Endothelial cell of umbilical vein (primary cell): ENCODE data around the gene CLEC16A. TPM values are rescaled to one million over a fixed set of nuclear protein-coding genes. Genes with fewer than 3 reads are reported as not detected.
A peak's percentile ranks its signal among the peaks of the same experiment; 100 is the strongest.
"Not testable (repeated sequence)": the region's sequence is repeated elsewhere in the genome, so short reads cannot be mapped to it uniquely, and the experiment has no call there.

Source experiments
- BruUV-seq: library from RNA; stranded (reverse); fragments of 400-500 nt; replicated peaks from 2 replicates; lab custom pipeline; 2021; lab: Mats Ljungman, UMichigan
- CTCF ChIA-PET: fragments of 300-600, 350-600 bp; sonication (Branson Sonifier 250); formaldehyde crosslinking; loops from one replicate; lab custom pipeline; 2021; ENCODE audit warnings: antibody characterized with exemption, inconsistent platforms; lab: Charles Lee
- POLR2A ChIA-PET: fragments of 300-600, 350-600 bp; sonication (Branson Sonifier 250); formaldehyde crosslinking; loops from one replicate; lab custom pipeline; 2021; ENCODE audit warnings: antibody characterized with exemption, inconsistent platforms; lab: Charles Lee
- DNase-seq: peaks from one replicate; pipeline ENCODE4 v3.0.0-alpha.2; 2011; ENCODE audit warnings: low read depth, low spot score
- FAIRE-seq: peaks from 2 replicates; lab custom pipeline; 2011; peaks lifted over from hg19 to GRCh38; lab: Jason Lieb, UNC
- H2AFZ ChIP-seq: 2 replicates; pipeline ENCODE4 v1.6.0; 2012; ENCODE audit warnings: low read depth, low read length, control low read depth, inconsistent platforms
- H3K27ac ChIP-seq: 2 replicates; pipeline ENCODE4 v1.5.1; 2011; ENCODE audit warnings: low read depth, mild to moderate bottlenecking, control low read depth, low read length, moderate library complexity; ENCODE audit not compliant: insufficient read depth
- H3K27me3 ChIP-seq, 2 experiments: 2 replicates each; pipeline versions ENCODE4 v1.6.0 to v1.6.1; 2011; ENCODE audit warnings: low read length in 2 of 2, mixed read lengths in 1 of 2; ENCODE audit not compliant: control insufficient read depth in 2 of 2, insufficient read depth in 2 of 2
- H3K36me3 ChIP-seq, 2 experiments: 2 replicates in 1 of 2; 3 replicates in 1 of 2; pipeline ENCODE4 v1.5.1; 2011; ENCODE audit warnings: low read length in 2 of 2, mild to moderate bottlenecking in 1 of 2, moderate library complexity in 1 of 2; ENCODE audit not compliant: control insufficient read depth in 2 of 2, insufficient read depth in 2 of 2; ENCODE audit errors: extremely low read depth in 1 of 2
- H3K4me1 ChIP-seq: 3 replicates; pipeline ENCODE4 v1.5.1; 2011; ENCODE audit warnings: mild to moderate bottlenecking, low read length; ENCODE audit not compliant: control insufficient read depth, insufficient read depth; ENCODE audit errors: extremely low read depth
- H3K4me2 ChIP-seq: 2 replicates; pipeline ENCODE4 v1.6.1; 2011; ENCODE audit warnings: low read length, control low read depth, mixed read lengths; ENCODE audit not compliant: insufficient read depth
- H3K4me3 ChIP-seq, 3 experiments: fragments of 200-600 bp in 1 of 3; sonication (generic), shearing (Covaris generic) in 1 of 3; replicated peaks in 1 of 3; 2 replicates each; pipeline ENCODE4 v1.5.1; 2011 to 2016; ENCODE audit warnings: control low read depth in 3 of 3, low read length in 3 of 3, mild to moderate bottlenecking in 2 of 3, inconsistent platforms in 1 of 3, low read depth in 1 of 3, moderate library complexity in 1 of 3; ENCODE audit not compliant: insufficient read depth in 1 of 3
- H3K79me2 ChIP-seq: 2 replicates; pipeline ENCODE4 v1.6.0; 2012; ENCODE audit warnings: low read length, inconsistent platforms; ENCODE audit not compliant: control insufficient read depth, insufficient read depth
- H3K9ac ChIP-seq: replicated peaks from 2 replicates; pipeline ENCODE3; 2011; ENCODE audit warnings: low read length, control low read depth; ENCODE audit not compliant: insufficient read depth; ENCODE audit errors: extremely low read depth
- H3K9me1 ChIP-seq: replicated peaks from 3 replicates; pipeline ENCODE4 v1.6.0; 2011; ENCODE audit warnings: mild to moderate bottlenecking, low read length; ENCODE audit not compliant: control insufficient read depth, insufficient read depth; ENCODE audit errors: extremely low read depth
- H3K9me3 ChIP-seq: replicated peaks from 2 replicates; pipeline ENCODE4 v1.5.1; 2012; ENCODE audit warnings: low read length, inconsistent platforms; ENCODE audit not compliant: control insufficient read depth, insufficient read depth
- H4K20me1 ChIP-seq: replicated peaks from 2 replicates; pipeline ENCODE3; 2011; ENCODE audit warnings: mild to moderate bottlenecking, low read length; ENCODE audit not compliant: control insufficient read depth, insufficient read depth; ENCODE audit errors: extremely low read depth
- CTCF ChIP-seq, 2 donors: IDR thresholded peaks; 1 replicate in 1 of 2; 2 replicates in 1 of 2; pipeline ENCODE4 v1.5.1; 2011; ENCODE audit warnings: low read length in 2 of 2, mild to moderate bottlenecking in 2 of 2, moderate library complexity in 2 of 2, control low read depth in 1 of 2, inconsistent platforms in 1 of 2, low read depth in 1 of 2; ENCODE audit not compliant: insufficient read depth in 1 of 2; ENCODE audit errors: extremely low read depth in 1 of 2
- EZH2 ChIP-seq: IDR thresholded peaks from 2 replicates; pipeline ENCODE4 v1.6.1; 2012; ENCODE audit warnings: borderline replicate concordance, low read depth, mild to moderate bottlenecking, moderate library complexity, low read length, inconsistent platforms; ENCODE audit not compliant: severe bottlenecking
- FOS ChIP-seq: IDR thresholded peaks from 2 replicates; pipeline ENCODE4 v1.6.1; 2011; ENCODE audit warnings: mild to moderate bottlenecking, low read length, moderate library complexity, borderline replicate concordance; ENCODE audit not compliant: insufficient read depth
- GATA2 ChIP-seq: IDR thresholded peaks from 2 replicates; pipeline ENCODE4 v1.7.0; 2011; ENCODE audit warnings: low read depth, mild to moderate bottlenecking, moderate library complexity, mixed read lengths, low read length; ENCODE audit not compliant: insufficient read length, insufficient read depth
- JUN ChIP-seq: IDR thresholded peaks from 2 replicates; pipeline ENCODE4 v1.6.1; 2011; ENCODE audit warnings: borderline replicate concordance, low read depth; ENCODE audit not compliant: insufficient read length, insufficient read depth
- MYC ChIP-seq: IDR thresholded peaks from one replicate; pipeline ENCODE4 v1.6.1; 2011; ENCODE audit warnings: mild to moderate bottlenecking, low read depth, low read length
- POLR2A ChIP-seq: IDR thresholded peaks from 2 replicates; pipeline ENCODE4 v1.6.1; 2012; ENCODE audit warnings: low read depth, mild to moderate bottlenecking, control low read depth, low read length
- POLR2AphosphoS5 ChIP-seq: IDR thresholded peaks from 2 replicates; pipeline ENCODE4 v1.6.1; 2012; ENCODE audit warnings: low read depth, mild to moderate bottlenecking, control low read depth, low read length, moderate library complexity; ENCODE audit not compliant: insufficient read depth
- dilution Hi-C: fragments of 300-500 bp; cut with MboI; formaldehyde crosslinking; loops from one replicate; pipeline ENCODE4 v1.15.0; 2019; ENCODE audit warnings: low sequenced_read_pairs; ENCODE audit not compliant: extremely low pct_ligation_motif_present
- intact Hi-C: fragments of 100-400 bp; cut with micrococcal nuclease; formaldehyde crosslinking; loops from one replicate; pipeline ENCODE4 v1.10.0; 2022
- polyA plus RNA-seq, 4 experiments: library from polyadenylated mRNA; depleted of rRNA in 3 of 4; stranded (reverse) in 3 of 4; unstranded in 1 of 4; fragments of >200 nt; gene quantifications; 2 replicates each; pipeline versions ENCODE4 v1.2.1 to v1.2.3, GENCODE V29; 2011 to 2012; ENCODE audit warnings: missing spikeins in 1 of 4
- total RNA-seq: library from RNA; stranded (reverse); gene quantifications from 2 replicates; pipeline ENCODE4 v1.2.3, GENCODE V29; 2021
- TF ChIP-seq, protein P1 (sequence below): IDR thresholded peaks from 2 replicates; pipeline ENCODE4 v1.6.1; 2011; ENCODE audit not compliant: insufficient read depth, insufficient read length

CLEC16A gene
- total and polyA plus RNA-seq, 2 donors (not counting 3 experiments of a cell fraction or from before 2014, with no cell fraction given) = 11.4 to 23.3 TPM

- Histone ChIP-seq H3K4me1 (peaks cover 62% of the 10 kb centered on the region), H3K9me1 (no peaks in the 10 kb centered on the region), H3K4me3 (peak overlapping the region; percentile 24 to 71 (median 55)), H3K27me3 (no peaks in the 10 kb centered on the region), H3K9me3 (no peaks in the 10 kb centered on the region), H2AFZ (no peak overlapping the region), H3K79me2 (peaks cover 54% of the 10 kb centered on the region), H3K9ac (peak overlapping the region; percentile 10), H4K20me1 (peaks cover under 1% of the 10 kb centered on the region), H3K27ac (no peak overlapping the region), H3K36me3 (no peaks in the 10 kb centered on the region), H3K4me2 (peak overlapping the region; percentile 66)
- intact Hi-C loops = loop anchor here (1.0 to 10.0 kb wide), 2 partner anchors 361 to 557 kb away; partner anchors contain the start of genes ATF7IP2 and EMP2
- CTCF ChIA-PET = interaction anchor here (0.7 to 1.7 kb wide), 7 partner anchors 8 to 426 kb away, joined by 3 to 8 read pairs (median 3); partner anchors contain the start of gene SOCS1
- POLR2A ChIA-PET = interaction anchor here (0.7 kb wide), 1 partner anchor 315 kb away, joined by 3 read pairs; the partner anchor contains the start of gene SOCS1
- no peak for TF ChIP-seq POLR2A
- TF ChIP-seq POLR2AphosphoS5 = no peak
- no peak for TF ChIP-seq FOS
- no peak for TF ChIP-seq EZH2
- no peak for TF ChIP-seq CTCF (IDR thresholded peaks at IDR 0.05; ENCODE audit: extremely low read depth in 1 of 2, insufficient read depth in 1 of 2, low read depth in 1 of 2, low read length in 2 of 2)
- no peak for TF ChIP-seq JUN
- TF ChIP-seq GATA2 = no peak
- no peak for TF ChIP-seq MYC
- TF ChIP-seq, protein P1, sequence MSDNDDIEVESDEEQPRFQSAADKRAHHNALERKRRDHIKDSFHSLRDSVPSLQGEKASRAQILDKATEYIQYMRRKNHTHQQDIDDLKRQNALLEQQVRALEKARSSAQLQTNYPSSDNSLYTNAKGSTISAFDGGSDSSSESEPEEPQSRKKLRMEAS = no peak
- dilution Hi-C loops = no loop called here
- peak; percentile 47 for FAIRE-seq
- DNase-seq = no peak
- BruUV-seq = TSS peak; percentile 31
Measured at GRCh38 chr16:10941127-10941933, 3.0 kb upstream of the CLEC16A start.

DNA sequence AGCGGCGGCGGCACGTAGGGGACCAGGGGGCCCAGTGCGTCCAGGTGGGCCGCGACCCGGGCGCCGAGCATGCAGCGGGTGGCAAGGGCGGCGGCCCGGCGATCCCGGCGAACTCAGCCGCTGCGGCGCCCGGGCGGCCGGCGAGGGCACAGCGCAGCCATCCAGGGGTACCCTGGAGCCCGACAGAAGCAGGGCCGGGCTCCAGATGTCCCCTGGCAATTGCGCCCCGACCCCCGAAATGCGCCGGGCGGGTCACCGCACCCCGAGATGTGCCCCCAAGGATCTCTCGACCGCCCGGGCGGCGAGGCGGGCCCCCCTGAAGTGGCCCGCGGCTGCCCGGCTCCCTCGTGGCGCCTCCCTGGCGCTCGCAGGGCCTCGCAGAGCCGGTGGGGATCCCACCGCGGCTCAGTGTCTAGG is 2.4 kb upstream of the CLEC16A start:
- peak overlapping the region; percentile 66 for H3K4me2 ChIP-seq
- H3K4me3 ChIP-seq = peak overlapping the region in 2 of 3 experiments; percentile 55 to 71
- H3K9me3 ChIP-seq, FAIRE-seq, H3K9ac ChIP-seq, H4K20me1 ChIP-seq, POLR2A ChIA-PET, dilution Hi-C loops, H2AFZ ChIP-seq, H3K27ac ChIP-seq, BruUV-seq, H3K36me3 ChIP-seq, DNase-seq, H3K27me3 ChIP-seq, H3K9me1 ChIP-seq: not testable (repeated sequence)
- peaks cover 61% of the 10 kb centered on the region for H3K4me1 ChIP-seq
- CTCF ChIA-PET = interaction anchor here (0.5 to 1.4 kb wide), 9 partner anchors 9 to 647 kb away, joined by 3 to 6 read pairs (median 3); partner anchors contain the start of genes NUBP1 and SOCS1
- H3K79me2 ChIP-seq = peaks cover 54% of the 10 kb centered on the region
- intact Hi-C loops = loop anchor here (1.0 to 10.0 kb wide), 3 partner anchors 198 to 557 kb away; partner anchors contain the start of genes ATF7IP2 and EMP2
